ENCODE data around the gene PCDH9.

DNA sequence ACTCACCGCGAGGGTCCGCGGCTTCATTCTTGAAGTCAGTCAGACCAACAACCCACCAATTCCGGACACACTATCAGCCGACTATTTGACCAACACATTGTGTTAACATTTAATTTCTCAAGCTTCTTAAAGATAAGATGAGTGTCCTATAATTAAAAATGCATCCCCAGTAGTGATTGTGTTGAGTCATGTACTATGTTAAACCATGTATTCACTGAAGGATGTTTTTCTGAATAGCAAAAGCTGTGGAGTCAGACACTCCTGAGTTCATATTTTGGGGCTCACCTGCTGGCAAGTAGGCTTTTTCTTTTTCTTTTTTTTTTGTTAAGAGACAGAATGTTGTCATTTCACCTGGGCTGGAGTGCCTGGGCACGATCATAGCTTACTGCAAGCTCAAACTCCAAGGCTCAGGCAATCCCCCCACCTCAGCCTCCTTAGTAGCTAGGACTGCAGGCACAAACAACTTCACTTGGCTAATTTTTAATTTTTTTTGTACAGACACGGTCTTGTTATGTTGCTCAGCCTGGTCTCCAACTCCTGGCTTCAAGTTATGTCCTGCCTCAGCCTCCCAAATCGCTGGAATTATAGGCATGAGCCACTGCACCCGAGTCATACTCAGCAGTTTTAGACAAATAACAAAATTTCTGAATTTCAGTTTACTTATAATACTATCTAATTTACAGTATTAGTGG, 606.9 kb downstream of the PCDH9 start:
- TF ChIP-seq CTCF (IDR thresholded peaks at IDR 0.05) (no peak), POLR2A (IDR thresholded peaks at IDR 0.05) (no peak)

All from thyroid gland (tissue), 4 donors.